Testis (tissue), 3 donors: ENCODE results near the gene LRRC10. TPM values are rescaled to one million over a fixed set of nuclear protein-coding genes. Genes with fewer than 3 reads are reported as not detected.

Experiments used
- DNase-seq: peaks from one replicate; pipeline ENCODE4 v3.0.0-alpha.2; 2019
- H3K27ac ChIP-seq, 2 donors: fragments of 200-600 bp; sonication (generic); one replicate each; pipeline ENCODE4 v1.5.1; 2019
- H3K27me3 ChIP-seq: fragments of 200-600 bp; sonication (generic); one replicate; pipeline ENCODE4 v1.5.1; 2019
- H3K36me3 ChIP-seq: fragments of 200-600 bp; sonication (generic); one replicate; pipeline ENCODE4 v1.5.1; 2017; ENCODE audit warnings: low read depth; ENCODE audit errors: missing control alignments
- H3K4me1 ChIP-seq: fragments of 200-600 bp; sonication (generic); one replicate; pipeline ENCODE4 v1.5.1; 2019
- H3K4me3 ChIP-seq, 2 donors: fragments of 200-600 bp; sonication (generic); one replicate each; pipeline ENCODE4 v1.5.1; 2017 to 2019
- H3K9me3 ChIP-seq: fragments of 200-600 bp; sonication (generic); one replicate; pipeline ENCODE4 v1.5.1; 2017
- POLR2A ChIP-seq: fragments of 450-650 bp; IDR thresholded peaks from one replicate; pipeline ENCODE4 v1.6.1; 2017; ENCODE audit warnings: antibody characterized with exemption, mild to moderate bottlenecking, moderate library complexity
- WGBS, 2 donors: methylation state at CpG; one replicate each; pipeline ENCODE4 v1.1.5; 2018; 5-methylcytosine and 5-hydroxymethylcytosine counted together
- intact Hi-C: fragments of 100-400 bp; cut with DNase I; formaldehyde crosslinking; loops from one replicate; pipeline ENCODE4 v1.15.1; 2023; ENCODE audit warnings: low total_unique reads
- polyA plus RNA-seq: library from polyadenylated mRNA; stranded (reverse); fragments of 350-450 nt; fragmentation: Illumina TruSeq; extraction: RNeasy Lipid Tissue Mini Kit (QIAGEN cat#74804); gene quantifications from one replicate; pipeline ENCODE4 v1.2.3, GENCODE V29; 2014; ENCODE audit warnings: low read depth, low replicate concordance; ENCODE audit not compliant: insufficient read depth
- total RNA-seq, 2 donors: library from RNA; depleted of rRNA; stranded (reverse); fragments of >200 nt; gene quantifications; one replicate each; pipeline ENCODE4 v1.2.3, GENCODE V29; 2016
- TF ChIP-seq, protein P1 (sequence below), 3 experiments: fragments of 450-650 bp in 2 of 3; fragments of 200-600 bp in 1 of 3; sonication (generic) in 1 of 3; IDR thresholded peaks; one replicate each; pipeline ENCODE4 v1.5.1; 2016 to 2019; ENCODE audit warnings: antibody characterized with exemption in 3 of 3, mild to moderate bottlenecking in 2 of 3, moderate library complexity in 1 of 3

LRRC10 gene
- total and polyA plus RNA-seq, 3 donors from 2014 or later = 0.12 TPM; not detected in 2

DNA sequence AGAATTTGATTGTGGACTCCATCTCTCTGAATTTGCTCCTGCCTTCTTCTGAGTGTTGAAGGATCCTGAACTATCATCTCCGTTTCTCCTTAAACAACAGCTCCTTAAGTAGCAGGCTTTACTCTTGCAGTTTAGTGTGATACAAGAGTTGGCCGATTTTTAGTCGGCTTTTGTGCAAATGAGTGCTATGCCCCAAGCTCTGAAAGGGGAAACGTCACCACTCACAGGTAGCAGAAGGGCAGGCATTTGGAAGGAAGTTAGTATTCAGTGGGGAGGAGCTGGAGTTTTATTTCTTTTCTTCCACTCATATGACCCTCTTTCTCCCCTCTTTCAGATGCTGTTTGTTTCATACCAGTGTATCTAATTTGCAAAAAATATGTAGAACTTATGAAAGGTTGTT lies 36.5 kb upstream of the LRRC10 start:
- 50 to 59% methylated on average over 4 of the region's 4 CpGs for WGBS, 2 donors
- TF ChIP-seq, protein P1, sequence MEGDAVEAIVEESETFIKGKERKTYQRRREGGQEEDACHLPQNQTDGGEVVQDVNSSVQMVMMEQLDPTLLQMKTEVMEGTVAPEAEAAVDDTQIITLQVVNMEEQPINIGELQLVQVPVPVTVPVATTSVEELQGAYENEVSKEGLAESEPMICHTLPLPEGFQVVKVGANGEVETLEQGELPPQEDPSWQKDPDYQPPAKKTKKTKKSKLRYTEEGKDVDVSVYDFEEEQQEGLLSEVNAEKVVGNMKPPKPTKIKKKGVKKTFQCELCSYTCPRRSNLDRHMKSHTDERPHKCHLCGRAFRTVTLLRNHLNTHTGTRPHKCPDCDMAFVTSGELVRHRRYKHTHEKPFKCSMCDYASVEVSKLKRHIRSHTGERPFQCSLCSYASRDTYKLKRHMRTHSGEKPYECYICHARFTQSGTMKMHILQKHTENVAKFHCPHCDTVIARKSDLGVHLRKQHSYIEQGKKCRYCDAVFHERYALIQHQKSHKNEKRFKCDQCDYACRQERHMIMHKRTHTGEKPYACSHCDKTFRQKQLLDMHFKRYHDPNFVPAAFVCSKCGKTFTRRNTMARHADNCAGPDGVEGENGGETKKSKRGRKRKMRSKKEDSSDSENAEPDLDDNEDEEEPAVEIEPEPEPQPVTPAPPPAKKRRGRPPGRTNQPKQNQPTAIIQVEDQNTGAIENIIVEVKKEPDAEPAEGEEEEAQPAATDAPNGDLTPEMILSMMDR (IDR thresholded peaks at IDR 0.05) = no peak
- no peak for TF ChIP-seq POLR2A
- DNase-seq = no peak

DNA sequence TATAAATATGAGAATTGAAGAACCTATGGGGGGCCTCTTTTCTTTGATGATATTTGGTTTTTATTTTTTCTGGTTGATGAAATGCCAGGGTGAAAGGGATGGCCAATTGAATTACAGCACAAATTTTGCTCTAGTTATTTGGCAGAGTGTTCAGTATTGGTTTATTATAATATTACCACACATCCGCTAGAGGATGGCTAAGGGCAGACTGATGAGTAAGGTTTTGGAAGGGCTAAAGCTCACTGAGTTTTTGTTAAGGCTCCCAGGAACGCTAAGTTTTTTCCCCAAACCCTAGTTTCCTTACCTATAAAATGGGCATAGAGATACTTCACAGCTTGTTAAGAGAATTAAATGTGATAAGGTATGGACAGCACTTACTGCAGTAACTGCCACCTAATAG lies 34.3 kb upstream of the LRRC10 start:
- H3K27me3 ChIP-seq = no peaks in the 10 kb centered on the region
- intact Hi-C loops = no loop called here
- H3K4me3 ChIP-seq = no peak overlapping the region
- 84 to 90% methylated on average over 2 of the region's 2 CpGs for WGBS, 2 donors
- no peaks in the 10 kb centered on the region for H3K4me1 ChIP-seq
- TF ChIP-seq, protein P1 (IDR thresholded peaks at IDR 0.05) = no peak
- TF ChIP-seq POLR2A = no peak
- DNase-seq = no peak
- no peaks in the 10 kb centered on the region for H3K9me3 ChIP-seq
- H3K36me3 ChIP-seq = no peaks in the 10 kb centered on the region
- no peak overlapping the region for H3K27ac ChIP-seq

More for the DNA sequence above, 36.5 kb upstream of the LRRC10 start:
- no peaks in the 10 kb centered on the region for H3K27me3 ChIP-seq
- no peak overlapping the region for H3K4me3 ChIP-seq
- no peaks in the 10 kb centered on the region for H3K36me3 ChIP-seq
- H3K9me3 ChIP-seq = no peaks in the 10 kb centered on the region
- no peak overlapping the region for H3K27ac ChIP-seq
- intact Hi-C loops = no loop called here
- H3K4me1 ChIP-seq = no peaks in the 10 kb centered on the region

DNA sequence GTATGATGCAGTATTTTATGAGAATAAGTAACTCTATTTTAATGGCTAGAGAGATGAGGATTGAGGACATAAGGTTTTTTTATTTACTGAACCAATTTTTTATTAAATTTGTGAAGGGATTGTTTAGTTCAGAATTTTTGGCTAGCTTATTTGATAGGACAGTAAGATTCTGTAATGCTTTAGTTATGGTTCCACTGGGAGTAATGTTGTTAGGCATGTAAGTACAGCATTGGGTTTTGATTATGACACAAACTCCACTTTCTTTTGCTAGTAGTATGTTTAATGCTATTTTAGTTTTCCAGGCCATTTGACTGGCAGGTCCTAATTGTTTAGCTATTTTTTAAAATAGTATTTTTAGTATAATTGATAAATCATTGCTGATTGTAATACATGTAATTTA lies 33.8 kb upstream of the LRRC10 start:
- H3K36me3 ChIP-seq = no peaks in the 10 kb centered on the region
- no peaks in the 10 kb centered on the region for H3K27me3 ChIP-seq
- H3K9me3 ChIP-seq = no peaks in the 10 kb centered on the region
- TF ChIP-seq, protein P1 (IDR thresholded peaks at IDR 0.05) = no peak
- TF ChIP-seq POLR2A = no peak
- no peak overlapping the region for H3K4me3 ChIP-seq
- no peak overlapping the region for H3K27ac ChIP-seq
- H3K4me1 ChIP-seq = no peaks in the 10 kb centered on the region
- intact Hi-C loops = no loop called here
- no peak for DNase-seq

DNA sequence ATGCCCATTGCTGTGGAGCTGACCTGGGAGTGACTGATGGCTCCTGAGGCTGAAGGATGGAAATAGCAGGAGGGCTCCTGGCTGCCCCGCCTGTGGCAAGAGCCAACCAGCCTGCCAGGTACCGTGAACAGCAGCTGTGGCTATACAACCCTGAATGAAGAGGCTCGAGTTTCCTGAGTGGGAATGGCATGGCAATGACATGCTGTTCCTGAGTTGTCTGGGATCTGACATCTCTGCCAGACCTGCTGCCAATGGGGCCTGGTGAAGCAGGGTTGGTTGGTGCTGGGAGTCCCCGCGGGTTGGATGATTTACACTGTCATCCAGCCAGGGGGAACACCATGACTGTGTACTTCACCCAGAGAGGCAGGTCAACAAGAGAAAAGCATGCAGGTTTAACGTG lies 31.8 kb upstream of the LRRC10 start:
- H3K27ac ChIP-seq = no peak overlapping the region
- DNase-seq = no peak

DNA sequence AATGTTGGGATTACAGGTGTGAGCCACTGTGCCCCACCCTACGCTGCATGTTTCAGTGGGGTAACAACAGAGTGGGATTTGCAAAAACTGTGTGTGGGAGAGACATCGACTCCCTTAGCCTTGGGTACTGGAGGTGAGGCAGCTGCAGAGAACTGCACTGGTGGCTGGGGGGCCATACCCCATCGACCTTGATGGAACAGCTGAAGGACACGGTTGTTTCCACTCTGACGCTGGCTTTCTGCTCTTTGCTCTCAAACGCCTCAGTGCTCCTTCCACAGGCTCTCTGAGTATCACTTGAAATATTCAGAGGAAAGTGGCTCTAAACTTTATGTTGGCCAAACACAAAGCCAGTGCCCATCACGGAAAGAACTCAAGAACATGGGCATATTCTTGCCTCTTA lies 30.8 kb upstream of the LRRC10 start:
- Histone ChIP-seq H3K27me3 (no peaks in the 10 kb centered on the region), H3K4me1 (no peaks in the 10 kb centered on the region), H3K9me3 (no peaks in the 10 kb centered on the region), H3K27ac (no peak overlapping the region), H3K4me3 (no peak overlapping the region), H3K36me3 (no peaks in the 10 kb centered on the region)
- intact Hi-C loops = no loop called here
- DNase-seq = no peak
- 57 to 75% methylated on average over 7 of the region's 7 CpGs for WGBS, 2 donors
- TF ChIP-seq POLR2A = no peak
- TF ChIP-seq, protein P1 (IDR thresholded peaks at IDR 0.05) = no peak

More for the DNA sequence above, 31.8 kb upstream of the LRRC10 start:
- Histone ChIP-seq H3K4me3 (no peak overlapping the region), H3K36me3 (no peaks in the 10 kb centered on the region), H3K4me1 (no peaks in the 10 kb centered on the region), H3K27me3 (no peaks in the 10 kb centered on the region), H3K9me3 (no peaks in the 10 kb centered on the region)
- TF ChIP-seq, protein P1 (IDR thresholded peaks at IDR 0.05) = no peak
- no peak for TF ChIP-seq POLR2A
- intact Hi-C loops = no loop called here
- WGBS, 2 donors = 82 to 90% methylated on average over 3 to 6 of the region's 6 CpGs
